Stomach (tissue), 4 donors: Measurements from ENCODE around the gene EML6.

Source experiments
- CTCF ChIP-seq, 7 experiments: fragments of 450-650 bp in 4 of 7; fragments of 200-600 bp in 3 of 7; sonication (generic) in 3 of 7; IDR thresholded peaks; one replicate each; pipeline ENCODE4 v1.5.1; 2016 to 2019; ENCODE audit warnings: antibody characterized with exemption in 7 of 7, control low read depth in 2 of 7, mild to moderate bottlenecking in 1 of 7
- POLR2A ChIP-seq, 4 donors: fragments of 450-650 bp; IDR thresholded peaks; one replicate each; pipeline ENCODE4 v1.6.1; 2016; ENCODE audit warnings: antibody characterized with exemption in 4 of 4, control low read depth in 2 of 4, mild to moderate bottlenecking in 1 of 4, moderate library complexity in 1 of 4

GRCh38 chr2:55018619-55019018, 295.2 kb downstream of the EML6 start:
- no peak for TF ChIP-seq CTCF (IDR thresholded peaks at IDR 0.05)
- no peak for TF ChIP-seq POLR2A (IDR thresholded peaks at IDR 0.05)
